HG03175 (cell line): ENCODE data around the gene PLXNC1.

Experiments used
- ATAC-seq: cut with Tn5 transposase; IDR thresholded peaks from one replicate; pipeline ENCODE4 v1.9.1; 2021; ENCODE audit warnings: mild to moderate bottlenecking, moderate library complexity; ENCODE audit not compliant: unreplicated experiment

Gene PLXNC1

DNA sequence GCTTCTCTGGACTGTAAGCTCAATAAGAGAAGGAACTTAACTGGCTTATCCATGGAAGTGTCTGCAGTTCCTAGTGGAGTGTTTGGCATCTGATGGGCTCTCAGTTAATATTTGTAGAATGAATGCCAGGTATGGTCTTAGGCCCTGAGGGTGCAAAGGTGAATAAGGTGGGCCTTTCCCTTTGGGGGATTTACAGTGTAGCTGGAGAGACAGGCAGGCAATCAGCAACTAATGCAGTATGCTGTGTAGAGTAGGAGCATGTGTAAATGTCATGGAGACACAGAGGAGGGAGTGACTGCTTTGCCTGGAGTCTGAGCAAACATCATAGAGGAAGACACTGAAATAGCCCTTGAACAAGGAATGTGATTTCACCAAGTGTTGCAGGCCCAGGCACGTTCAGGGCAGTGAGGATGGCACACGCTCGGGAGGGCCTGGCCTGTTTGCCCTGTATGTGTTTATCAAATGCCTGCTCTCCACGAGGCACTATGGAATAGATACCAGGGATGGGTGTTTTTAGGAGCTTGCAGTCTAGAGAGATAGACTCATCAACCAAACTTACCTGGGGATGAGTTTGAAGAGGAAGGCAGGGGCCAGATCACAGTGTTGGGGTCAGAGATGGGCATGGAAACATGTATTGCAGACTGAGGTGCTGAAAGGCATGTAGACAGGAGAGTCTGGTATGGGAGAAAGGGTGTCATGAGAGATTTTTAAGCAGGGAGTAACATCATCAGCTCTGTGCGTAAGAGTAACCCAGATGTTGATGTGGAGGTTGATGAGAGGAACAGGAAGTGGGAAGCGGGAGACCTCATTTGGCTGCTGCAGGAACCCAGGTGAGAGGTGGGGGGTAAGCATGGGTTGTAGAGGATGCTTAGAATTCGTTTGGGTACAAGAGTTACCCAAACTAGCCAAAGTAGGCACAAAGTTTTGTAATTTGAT, 54.1 kb downstream of the PLXNC1 start:
- no peak for ATAC-seq

DNA sequence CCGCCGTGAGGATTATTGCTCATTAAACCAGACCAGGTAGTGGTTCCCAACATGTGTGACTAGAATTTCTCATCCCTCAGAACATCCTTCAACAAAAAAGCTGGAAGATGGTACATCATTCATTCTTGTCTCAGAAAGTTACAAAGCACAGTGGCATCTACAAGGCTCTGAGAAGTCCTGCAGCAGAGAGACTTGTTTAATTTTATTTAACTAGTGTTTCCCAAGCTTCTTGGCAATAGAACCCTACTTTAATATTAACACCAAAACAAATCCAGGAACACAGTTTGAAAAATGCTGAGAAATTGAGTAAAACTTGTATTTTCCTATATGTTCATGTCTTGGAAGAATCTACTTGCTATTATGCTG, 54.8 kb downstream of the PLXNC1 start:
- no peak for ATAC-seq

DNA sequence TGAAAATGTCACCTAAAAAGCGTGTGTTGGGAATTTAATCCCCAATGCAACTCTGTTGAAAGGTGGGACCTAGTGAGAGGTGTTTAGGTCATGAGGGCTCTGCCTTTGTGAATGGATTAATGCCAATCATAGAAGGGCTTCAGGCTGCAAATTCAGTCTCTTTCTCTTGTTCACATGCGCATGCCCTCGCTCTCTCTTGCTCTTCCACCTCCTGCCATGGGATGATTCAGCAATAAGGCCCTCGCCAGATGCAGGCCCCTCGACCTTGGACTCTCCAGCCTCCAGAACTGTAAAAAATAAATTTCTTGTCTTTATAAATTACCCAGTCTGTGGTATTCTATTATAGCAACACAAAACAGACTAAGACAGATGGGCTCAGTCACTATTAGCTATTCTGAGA, 55.4 kb downstream of the PLXNC1 start:
- no peak for ATAC-seq

DNA sequence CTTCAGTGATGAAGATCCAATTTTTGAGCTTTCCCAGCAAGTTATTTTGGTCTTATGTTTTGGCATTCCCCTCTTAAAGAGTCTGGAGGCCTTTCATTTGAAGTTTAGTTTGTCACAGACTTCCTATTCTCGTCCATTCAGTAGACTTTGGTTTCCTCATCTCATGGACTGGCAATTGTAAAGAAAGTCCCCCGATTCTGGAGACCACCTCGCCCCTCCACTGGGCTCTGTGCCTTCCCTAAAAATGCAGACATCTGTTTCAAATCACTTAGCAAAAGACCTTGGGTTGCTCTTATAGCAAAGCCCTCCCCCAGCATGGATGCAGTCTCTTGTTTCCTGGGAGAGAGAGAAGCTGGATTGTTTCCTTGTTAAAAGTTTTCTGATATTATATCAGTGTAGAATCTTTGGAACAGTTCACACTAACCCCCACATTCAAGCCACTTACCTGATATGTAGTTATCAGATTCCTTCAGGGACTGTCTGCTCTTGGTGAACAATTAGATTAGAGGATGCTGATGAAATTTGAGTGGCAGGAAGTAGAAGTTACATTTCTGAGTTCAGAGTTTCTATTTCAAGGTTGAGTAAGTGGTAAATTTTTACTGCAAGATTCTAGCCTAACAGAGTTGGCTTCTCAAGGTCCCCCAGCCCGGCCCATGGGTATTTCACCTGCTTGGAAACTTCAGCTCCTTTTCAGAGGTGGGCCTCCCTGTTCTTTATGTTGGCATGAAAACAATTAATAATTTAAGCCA, 56.3 kb downstream of the PLXNC1 start:
- peak; percentile 30 for ATAC-seq

DNA sequence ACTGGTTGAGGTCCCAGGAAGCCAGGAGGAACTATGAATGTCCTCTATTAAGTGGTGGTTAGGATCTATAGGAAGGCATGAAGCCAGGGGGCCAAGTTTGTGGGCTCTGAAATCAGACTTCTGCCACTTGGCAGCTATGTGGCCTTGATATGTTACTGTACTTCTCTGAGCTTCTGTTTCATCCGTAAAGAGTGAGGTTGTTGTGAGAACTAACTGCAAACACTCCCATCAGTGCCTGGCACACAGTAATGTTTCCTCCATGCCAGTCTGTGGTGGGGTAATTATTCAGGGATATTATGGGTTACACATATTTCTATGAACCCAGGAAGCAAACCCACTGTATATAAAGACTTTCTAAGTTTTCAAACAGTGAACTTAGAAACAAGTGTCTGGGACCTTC, 57.4 kb downstream of the PLXNC1 start:
- ATAC-seq: no peak

DNA sequence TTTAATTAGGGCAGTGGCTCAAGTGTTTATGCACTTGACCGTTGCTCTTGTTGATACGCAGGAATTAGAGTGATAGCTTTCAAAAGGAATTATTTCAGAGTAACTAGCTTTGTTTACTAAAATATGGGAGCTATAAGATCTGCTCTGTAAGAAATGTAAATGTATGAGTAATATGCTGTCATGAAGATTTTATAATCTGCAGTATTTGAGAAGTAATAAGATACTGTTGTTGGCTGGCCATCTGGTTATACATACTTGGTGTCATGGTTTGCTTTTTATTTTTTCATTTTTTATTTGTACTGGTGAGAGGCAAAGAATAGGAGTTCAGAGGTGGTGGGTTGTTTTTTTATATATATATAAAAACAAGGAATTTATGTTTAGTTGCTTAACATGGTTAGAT, 58.5 kb downstream of the PLXNC1 start:
- no peak for ATAC-seq

DNA sequence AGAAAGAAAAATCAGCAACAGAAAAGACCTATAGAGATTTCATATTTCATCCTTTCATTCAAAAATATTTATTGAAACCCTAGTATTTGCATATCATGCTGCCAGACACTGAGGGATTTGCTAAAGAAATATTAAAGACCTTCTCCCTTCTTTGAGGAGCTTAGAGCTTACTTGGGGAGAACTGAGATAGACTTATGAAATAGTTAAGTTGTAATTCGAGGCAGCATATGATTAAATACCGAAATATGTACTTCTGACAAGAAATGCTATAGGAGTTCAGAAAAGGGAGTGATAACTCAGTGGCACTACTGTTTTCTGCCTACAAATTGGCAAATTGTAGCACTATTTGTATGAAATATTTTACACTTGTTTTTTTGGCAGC, 59.1 kb downstream of the PLXNC1 start:
- no peak for ATAC-seq

DNA sequence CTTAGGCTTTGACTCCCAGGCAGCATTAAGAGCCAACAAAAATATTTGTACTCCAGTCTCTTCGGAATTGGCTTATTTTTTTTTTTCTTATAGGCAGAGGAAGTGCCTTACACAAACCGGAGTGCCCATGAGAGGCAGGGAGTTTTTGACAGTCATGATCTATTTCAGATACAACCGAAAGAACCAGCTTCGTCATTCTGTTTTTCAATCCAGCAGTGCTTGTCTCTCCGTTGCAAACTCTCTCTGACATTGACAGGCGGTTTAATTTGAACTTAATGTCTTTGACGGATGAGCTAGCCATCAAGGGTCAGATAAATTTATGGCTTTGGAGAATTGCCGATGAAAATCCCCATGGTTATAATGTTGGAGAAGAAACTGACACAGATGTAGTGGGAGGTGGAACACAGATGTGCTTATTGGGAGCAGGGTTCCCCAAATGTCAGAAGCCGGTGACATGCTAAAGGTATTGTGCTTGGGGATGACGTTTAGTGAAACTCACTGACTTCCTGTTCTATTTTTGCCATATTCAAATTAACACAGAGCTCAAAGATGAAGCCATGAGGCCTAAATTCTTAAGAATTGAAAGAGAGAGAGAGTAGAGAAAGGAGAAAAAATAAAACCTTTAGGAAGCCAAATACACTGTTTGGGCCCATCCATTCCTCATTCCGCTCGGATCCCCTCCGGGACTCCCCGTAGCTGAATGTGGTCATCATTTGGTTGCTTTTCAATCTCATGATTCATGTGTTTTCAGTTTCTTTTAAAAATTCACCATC, 59.7 kb downstream of the PLXNC1 start:
- ATAC-seq: peak; percentile 86

DNA sequence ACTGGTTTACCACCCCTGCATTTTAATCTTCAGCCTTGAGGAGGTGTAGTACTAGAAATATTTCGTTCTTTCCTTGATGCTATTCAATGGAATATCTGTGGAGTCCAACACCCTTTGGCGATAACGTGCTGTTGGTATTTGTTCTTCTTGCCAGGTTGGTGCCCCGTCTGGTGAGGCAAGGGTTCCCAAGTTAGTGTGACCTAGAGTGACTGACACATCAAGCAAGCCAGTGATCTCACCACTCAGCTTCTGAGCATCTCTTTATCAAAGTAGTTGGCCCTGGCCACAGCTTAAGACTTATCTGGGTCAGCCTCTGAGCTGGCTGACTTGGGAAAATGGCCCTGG, 60.2 kb downstream of the PLXNC1 start:
- peak; percentile 44 for ATAC-seq

DNA sequence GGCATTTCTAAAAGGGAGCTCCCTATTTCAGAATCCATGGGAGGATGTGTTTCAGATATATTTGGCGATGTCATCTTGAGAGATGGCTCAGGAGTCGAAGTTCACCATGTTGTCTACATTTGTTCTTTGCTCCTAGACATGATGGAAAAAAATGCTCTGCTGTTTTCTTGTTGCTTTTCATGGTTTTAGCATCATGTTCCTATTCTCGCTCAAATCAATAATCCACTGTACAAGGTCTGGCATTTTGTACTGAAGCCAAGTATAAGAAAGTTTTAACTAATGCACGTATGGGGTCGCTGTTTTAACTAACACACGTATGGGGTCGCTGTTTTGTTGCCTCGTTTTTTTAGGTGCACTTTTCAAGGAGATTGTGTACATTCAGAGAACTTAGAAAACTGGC, 60.9 kb downstream of the PLXNC1 start:
- no peak for ATAC-seq

DNA sequence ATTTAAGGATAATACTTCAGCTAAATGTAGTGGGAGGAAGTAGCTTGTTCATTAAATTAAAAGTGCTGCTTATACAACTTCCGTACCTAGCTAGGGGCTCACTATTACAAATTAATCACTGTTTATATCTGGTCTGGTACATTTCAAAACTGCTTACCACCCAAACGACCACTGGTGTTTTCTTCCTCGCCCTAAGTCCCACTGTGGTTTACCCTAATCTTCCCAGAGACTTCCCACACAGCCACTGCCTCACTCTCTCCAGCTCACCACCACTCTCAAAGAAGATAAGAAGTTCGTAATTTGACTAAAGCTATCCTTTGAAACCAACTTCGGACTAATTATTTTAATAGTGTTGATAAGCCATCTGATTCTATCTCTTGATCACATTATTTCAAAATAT, 62.6 kb downstream of the PLXNC1 start:
- ATAC-seq: no peak

DNA sequence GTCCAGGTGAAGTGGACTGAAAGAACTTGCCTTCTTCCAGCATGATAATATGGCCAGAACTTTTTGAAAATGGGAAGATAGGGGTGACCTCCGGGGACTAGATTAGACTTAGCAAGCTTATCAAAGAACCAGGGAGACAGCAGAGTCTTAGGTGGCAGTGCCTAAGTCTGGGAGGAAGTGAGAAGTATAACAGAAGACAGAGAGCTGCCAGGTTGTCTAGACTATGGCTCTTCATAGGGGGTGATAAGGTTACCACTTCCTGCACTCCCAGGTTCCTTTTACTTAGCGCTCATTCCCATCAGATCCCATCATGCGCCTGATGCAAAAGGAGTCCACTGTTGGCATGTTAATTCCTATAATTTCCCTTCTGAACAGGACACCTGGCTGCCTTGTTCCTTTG, 69.9 kb downstream of the PLXNC1 start:
- ATAC-seq: no peak

DNA sequence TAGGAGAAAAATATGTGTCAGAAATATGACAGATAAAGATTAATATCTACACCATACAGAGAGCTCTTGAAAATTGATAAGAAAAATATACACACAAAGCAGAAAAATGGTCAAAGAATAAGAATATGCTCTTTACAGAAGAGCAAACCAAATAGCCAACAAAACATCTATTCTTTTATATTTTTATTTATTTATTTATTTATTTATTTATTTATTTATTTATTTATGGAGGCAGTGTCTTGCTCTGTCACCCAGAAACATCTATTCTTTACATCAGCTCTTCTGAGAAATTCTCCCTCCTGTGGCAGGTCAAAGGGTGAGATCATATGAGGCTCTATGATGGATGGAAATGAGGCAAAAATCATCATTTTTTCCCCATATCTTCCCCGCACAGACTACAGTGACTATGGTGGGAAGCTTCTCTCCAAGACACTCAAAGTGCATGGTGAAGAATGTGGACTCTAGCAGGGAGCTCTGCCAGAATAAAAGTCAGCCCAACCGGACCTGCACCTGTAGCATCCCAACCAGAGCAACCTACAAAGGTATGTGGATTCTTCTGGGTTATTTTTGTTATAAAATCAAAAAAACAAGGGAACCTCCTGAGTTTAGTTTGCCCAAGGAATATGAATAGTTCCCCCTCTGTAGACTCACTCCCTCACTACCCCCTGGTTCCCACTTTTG, 71.4 kb downstream of the PLXNC1 start:
- no peak for ATAC-seq

DNA sequence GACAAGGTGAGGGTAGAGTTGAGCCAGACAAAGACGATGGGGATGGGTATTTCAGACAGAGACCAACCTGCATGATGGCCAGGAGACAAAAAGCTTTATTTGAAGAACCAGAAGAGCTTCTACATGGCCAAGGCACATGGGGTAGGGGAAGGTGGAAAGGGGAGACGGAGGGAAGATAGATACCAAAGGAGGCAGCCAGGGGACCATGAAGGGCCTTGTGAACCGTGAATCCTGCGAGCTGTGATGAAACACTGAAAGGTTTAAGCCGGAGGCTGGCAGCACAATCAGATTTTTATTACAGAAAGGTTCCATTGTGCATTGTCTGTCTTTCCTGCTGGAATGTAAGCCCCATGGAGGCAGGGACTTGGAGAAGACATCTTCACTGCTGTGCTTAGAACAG, 72.4 kb downstream of the PLXNC1 start:
- no peak for ATAC-seq

DNA sequence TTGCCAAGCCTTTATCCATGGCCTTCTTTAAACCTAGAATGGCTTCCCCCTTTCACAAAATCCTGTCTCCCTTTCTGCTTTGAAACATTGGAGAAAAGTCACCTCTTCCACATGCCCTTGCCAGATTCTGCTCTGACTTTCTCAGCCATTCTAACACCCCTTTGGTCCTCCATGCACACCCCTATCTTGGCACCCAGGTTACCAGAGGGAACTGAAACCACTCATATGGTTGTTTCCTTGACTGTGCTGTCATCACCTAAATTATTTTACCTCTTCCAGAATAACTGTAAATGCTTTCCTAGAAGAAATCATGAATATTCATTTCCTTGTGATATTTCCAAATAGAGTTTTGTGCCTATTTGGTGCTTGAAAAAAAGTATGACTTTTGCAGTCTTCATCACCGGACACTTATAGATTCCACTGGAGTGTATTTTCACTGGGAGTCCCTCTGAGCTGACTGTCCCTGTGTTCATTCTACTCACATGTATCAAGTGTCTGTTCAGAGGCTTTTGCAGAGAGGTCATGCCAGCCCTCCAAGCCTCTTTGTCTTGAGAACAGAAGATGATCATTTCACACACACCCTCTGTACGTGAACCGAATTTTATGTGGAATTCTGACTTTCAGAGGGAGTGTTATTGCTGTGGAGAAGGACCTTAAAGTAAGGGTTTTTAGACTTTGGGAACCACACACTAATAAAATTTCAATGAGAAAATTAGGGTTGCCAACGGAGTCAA, 74.1 kb downstream of the PLXNC1 start:
- no peak for ATAC-seq

DNA sequence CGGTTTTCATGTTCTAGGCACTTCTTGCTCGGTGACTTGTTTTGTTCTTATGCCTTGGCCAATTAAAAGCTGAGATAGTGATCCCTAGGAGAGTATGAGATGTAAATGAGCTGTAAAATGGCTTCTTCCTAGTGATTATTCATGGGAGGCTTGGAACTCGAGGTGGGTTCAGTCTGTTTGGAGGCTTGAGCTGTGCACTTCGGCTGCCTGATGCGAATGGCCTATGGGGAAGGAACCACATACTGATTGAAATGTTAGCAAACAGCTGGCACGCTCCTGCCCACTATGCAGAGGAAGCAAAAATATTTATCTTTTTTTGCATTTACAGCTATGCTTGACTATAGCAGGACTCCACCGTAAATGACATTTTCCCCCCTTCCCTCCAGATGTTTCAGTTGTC, 75.5 kb downstream of the PLXNC1 start:
- no peak for ATAC-seq

DNA sequence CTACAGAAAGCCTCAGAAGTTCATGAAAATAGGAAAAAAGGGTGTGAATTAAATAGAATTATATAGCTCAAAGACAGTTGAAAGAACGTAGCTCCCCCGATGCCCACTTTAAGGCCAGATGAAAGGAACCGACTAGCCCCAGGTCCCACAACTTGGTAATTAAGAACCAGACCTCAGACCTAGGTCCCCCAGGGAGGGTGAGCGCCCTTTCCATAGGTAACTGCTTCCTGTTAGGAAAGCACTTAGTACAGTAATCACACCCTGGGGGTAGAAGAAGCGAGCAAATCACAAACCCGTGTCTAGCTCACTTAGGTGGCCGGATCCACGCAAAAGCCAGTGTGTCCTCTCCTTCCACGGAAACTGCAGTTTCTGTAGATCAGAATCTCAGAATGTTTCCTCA, 77.1 kb downstream of the PLXNC1 start:
- no peak for ATAC-seq

DNA sequence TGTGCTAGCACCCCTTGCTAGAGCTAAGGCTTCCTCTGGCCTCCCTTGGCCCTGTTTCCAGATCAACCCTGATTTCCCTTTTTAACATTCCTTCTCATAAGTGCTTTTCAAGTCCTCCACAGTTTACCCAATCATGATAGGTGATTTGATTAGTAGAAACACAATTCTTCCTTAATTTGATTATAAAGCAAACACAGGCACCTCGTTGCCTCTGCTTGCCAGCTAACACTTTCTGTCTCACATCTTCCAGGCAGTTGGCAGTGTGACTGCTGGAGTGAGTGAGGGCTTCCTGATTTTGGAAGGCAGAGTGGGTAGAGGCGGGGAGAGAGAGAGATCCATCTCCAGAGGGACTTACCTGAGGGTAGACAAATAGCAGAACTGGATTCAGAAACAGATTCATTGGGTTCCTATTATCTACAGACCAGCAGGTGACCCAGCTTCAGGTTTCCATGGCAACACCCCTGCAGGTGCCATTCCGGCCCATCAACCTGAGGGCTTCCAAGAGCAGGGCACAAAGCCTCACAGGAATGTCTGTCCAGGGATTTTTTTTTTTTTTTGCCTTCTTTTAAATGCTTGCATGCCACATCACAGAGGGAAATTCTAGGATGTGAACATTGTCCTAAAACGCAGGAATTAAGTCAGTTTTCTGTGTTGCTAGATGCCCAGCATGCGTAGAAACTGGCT, 77.7 kb downstream of the PLXNC1 start:
- ATAC-seq: no peak

DNA sequence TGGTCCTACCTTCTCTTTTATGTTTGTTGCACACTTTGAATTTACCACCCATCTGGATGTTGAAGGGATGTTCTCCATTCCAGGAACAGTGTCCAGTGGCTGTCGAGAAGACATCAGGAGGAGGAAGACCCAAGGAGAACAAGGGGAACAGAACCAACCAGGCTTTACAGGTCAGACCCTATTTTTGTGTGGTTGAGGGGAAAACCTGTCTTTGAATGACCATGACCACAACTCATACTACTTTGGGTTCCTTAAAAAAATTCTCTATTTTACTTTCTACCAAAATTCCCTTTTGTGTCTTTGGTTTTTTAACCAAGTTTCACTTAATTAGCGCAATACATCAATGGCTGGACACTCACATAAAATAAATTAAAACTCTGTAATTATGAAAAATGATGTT, 78.7 kb downstream of the PLXNC1 start:
- ATAC-seq: no peak

DNA sequence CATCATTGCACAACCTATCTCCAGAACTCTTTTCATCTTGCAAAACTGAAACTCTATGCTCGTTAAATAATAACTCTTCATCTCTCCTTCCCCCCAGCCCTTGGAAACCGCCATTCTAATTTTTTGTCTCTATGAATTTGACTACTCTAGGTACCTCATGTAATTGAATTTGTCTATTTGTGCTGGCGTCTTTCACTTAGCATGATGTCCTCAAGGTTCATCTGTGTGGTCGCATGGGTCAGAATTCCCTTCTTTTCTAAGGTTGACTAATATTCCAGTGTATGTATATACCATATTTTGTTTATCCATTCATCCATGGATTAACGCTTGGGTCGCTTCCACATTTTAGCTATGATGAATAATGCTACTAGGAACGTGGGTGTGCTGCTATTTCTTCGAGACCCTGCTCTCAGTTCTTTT, 80.1 kb downstream of the PLXNC1 start:
- peak; percentile 58 for ATAC-seq
